ENCODE results near the gene DYNC1LI1. TPM values are rescaled to one million over a fixed set of nuclear protein-coding genes. Genes with fewer than 3 reads are reported as not detected.

The DYNC1LI1 gene
- total and polyA plus RNA-seq, 2 donors (not counting 1 experiment from before 2014, with no cell fraction given) = 44.1 to 49.8 TPM

DNA sequence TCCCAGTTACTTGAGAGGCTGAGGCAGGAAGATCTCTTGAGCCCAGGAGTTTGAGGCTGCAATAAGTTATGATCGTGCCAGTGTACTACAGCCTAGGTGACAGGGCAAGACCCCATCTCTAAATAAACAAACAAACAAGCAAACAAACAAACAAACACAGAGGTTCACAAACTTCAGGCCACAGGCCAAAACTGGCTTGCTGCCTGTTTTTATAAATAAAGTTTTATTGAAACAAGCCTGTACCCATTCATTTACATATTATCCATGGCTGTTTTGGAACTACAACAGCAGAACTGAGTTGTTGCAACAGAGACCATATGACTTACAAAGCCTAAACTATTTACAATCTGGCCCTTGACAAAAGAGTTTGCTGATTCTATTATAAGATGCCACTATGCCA is 6.5 kb downstream of the DYNC1LI1 start:
- H2AFZ ChIP-seq (ENCODE audit: low read length) = no peak overlapping the region
- H3K27me3 ChIP-seq (ENCODE audit: control insufficient read depth, insufficient read depth, low read length) = no peaks in the 10 kb centered on the region
- no peak for TF ChIP-seq EZH2 (IDR thresholded peaks at IDR 0.05; ENCODE audit: low read length, missing control alignments)
- TF ChIP-seq, protein P1, sequence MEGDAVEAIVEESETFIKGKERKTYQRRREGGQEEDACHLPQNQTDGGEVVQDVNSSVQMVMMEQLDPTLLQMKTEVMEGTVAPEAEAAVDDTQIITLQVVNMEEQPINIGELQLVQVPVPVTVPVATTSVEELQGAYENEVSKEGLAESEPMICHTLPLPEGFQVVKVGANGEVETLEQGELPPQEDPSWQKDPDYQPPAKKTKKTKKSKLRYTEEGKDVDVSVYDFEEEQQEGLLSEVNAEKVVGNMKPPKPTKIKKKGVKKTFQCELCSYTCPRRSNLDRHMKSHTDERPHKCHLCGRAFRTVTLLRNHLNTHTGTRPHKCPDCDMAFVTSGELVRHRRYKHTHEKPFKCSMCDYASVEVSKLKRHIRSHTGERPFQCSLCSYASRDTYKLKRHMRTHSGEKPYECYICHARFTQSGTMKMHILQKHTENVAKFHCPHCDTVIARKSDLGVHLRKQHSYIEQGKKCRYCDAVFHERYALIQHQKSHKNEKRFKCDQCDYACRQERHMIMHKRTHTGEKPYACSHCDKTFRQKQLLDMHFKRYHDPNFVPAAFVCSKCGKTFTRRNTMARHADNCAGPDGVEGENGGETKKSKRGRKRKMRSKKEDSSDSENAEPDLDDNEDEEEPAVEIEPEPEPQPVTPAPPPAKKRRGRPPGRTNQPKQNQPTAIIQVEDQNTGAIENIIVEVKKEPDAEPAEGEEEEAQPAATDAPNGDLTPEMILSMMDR (conservative IDR thresholded peaks at IDR 0.05 in 1 of 2, IDR thresholded peaks at IDR 0.05 in 1 of 2; ENCODE audit: low read depth in 1 of 2, low read length in 2 of 2) = no peak
- H3K9ac ChIP-seq (ENCODE audit: insufficient read depth, low read length) = no peak overlapping the region
- peaks cover 4% of the 10 kb centered on the region for H3K36me3 ChIP-seq (ENCODE audit: control insufficient read depth, insufficient read depth, low read length)
- no peak overlapping the region for H3K27ac ChIP-seq (ENCODE audit: insufficient read depth, low read length)
- no peaks in the 10 kb centered on the region for H3K9me3 ChIP-seq (ENCODE audit: control insufficient read depth, insufficient read depth, low read depth, low read length)
- no peaks in the 10 kb centered on the region for H4K20me1 ChIP-seq (ENCODE audit: control insufficient read depth, extremely low read depth, insufficient read depth, low read length)
- DNase-seq (ENCODE audit: low read depth in 2 of 2) = peak in 1 of 2 donors; percentile 23
- H3K79me2 ChIP-seq (ENCODE audit: control insufficient read depth, insufficient read depth, low read length) = peaks cover 77% of the 10 kb centered on the region
- H3K4me2 ChIP-seq (ENCODE audit: extremely low read depth, insufficient read depth, low read length) = no peak overlapping the region
- H3K4me1 ChIP-seq (ENCODE audit: control insufficient read depth, extremely low read depth, insufficient read depth, low read length) = no peaks in the 10 kb centered on the region
- no peak overlapping the region for H3K4me3 ChIP-seq (replicated peaks in 1 of 4; ENCODE audit: control extremely low read depth in 1 of 4, insufficient read depth in 1 of 4, low read depth in 3 of 4, low read length in 4 of 4)

- H3K27ac ChIP-seq (ENCODE audit: insufficient read depth, low read length) = no peak overlapping the region
- no peaks in the 10 kb centered on the region for H3K27me3 ChIP-seq (ENCODE audit: control insufficient read depth, insufficient read depth, low read length)
- no peak for TF ChIP-seq EZH2 (IDR thresholded peaks at IDR 0.05; ENCODE audit: low read length, missing control alignments)
- TF ChIP-seq, protein P1 (conservative IDR thresholded peaks at IDR 0.05 in 1 of 2, IDR thresholded peaks at IDR 0.05 in 1 of 2; ENCODE audit: low read depth in 1 of 2, low read length in 2 of 2) = no peak
- H3K9me3 ChIP-seq (ENCODE audit: control insufficient read depth, insufficient read depth, low read depth, low read length) = no peaks in the 10 kb centered on the region
- no peak overlapping the region for H3K4me3 ChIP-seq (replicated peaks in 1 of 4; ENCODE audit: control extremely low read depth in 1 of 4, insufficient read depth in 1 of 4, low read depth in 3 of 4, low read length in 4 of 4)
- H3K9ac ChIP-seq (ENCODE audit: insufficient read depth, low read length) = no peak overlapping the region
- peaks cover 65% of the 10 kb centered on the region for H3K79me2 ChIP-seq (ENCODE audit: control insufficient read depth, insufficient read depth, low read length)
- H4K20me1 ChIP-seq (ENCODE audit: control insufficient read depth, extremely low read depth, insufficient read depth, low read length) = no peaks in the 10 kb centered on the region
- H3K36me3 ChIP-seq (ENCODE audit: control insufficient read depth, insufficient read depth, low read length) = peaks cover 4% of the 10 kb centered on the region
- DNase-seq (ENCODE audit: low read depth in 2 of 2) = no peak
- H2AFZ ChIP-seq (ENCODE audit: low read length) = no peak overlapping the region
- no peak overlapping the region for H3K4me2 ChIP-seq (ENCODE audit: extremely low read depth, insufficient read depth, low read length)
- no peaks in the 10 kb centered on the region for H3K4me1 ChIP-seq (ENCODE audit: control insufficient read depth, extremely low read depth, insufficient read depth, low read length)
Observed at GRCh38 chr3:32562640-32563039, 8.0 kb downstream of the DYNC1LI1 start.

DNA sequence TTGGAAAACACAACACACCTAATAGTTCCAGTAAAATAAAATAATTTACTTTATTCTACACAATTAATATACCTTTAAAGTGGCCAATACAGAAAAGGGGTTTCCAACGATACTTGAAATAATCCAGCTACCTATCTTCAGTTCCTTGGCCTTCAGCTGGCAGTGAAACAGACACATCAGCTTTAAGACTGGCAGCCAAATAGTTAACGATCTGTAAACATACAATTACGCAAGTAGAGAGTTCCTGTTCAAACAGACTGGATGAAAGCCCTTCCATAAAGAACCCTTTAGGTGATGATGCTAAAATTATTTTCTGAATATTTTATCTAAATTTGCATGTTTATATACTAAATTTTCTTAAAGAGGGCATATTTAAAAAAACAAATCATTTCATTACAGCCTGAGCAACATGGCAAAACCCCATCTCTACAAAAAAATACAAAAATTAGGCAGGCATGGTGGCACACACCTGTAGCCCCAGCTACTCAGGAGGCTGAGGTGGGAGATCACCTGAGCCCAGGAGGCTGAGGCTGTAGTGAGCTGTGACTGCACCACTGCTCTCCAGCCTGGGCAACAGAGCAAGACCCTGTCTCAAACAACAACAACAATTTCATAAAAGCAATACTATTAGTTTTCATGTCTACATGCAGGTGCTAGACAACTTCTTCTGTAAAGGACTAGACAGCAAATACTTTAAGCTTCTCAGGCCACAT is 12.9 kb downstream of the DYNC1LI1 start:
- H3K4me1 ChIP-seq (ENCODE audit: control insufficient read depth, extremely low read depth, insufficient read depth, low read length) = no peaks in the 10 kb centered on the region

More for the DNA sequence above, 12.9 kb downstream of the DYNC1LI1 start:
- H3K27ac ChIP-seq (ENCODE audit: insufficient read depth, low read length) = no peak overlapping the region
- DNase-seq (ENCODE audit: low read depth in 2 of 2) = no peak
- no peaks in the 10 kb centered on the region for H3K9me3 ChIP-seq (ENCODE audit: control insufficient read depth, insufficient read depth, low read depth, low read length)
- no peak for TF ChIP-seq EZH2 (IDR thresholded peaks at IDR 0.05; ENCODE audit: low read length, missing control alignments)
- peaks cover 52% of the 10 kb centered on the region for H3K79me2 ChIP-seq (ENCODE audit: control insufficient read depth, insufficient read depth, low read length)
- peaks cover 2% of the 10 kb centered on the region for H4K20me1 ChIP-seq (ENCODE audit: control insufficient read depth, extremely low read depth, insufficient read depth, low read length)
- H2AFZ ChIP-seq (ENCODE audit: low read length) = no peak overlapping the region
- H3K4me3 ChIP-seq (replicated peaks in 1 of 4; ENCODE audit: control extremely low read depth in 1 of 4, insufficient read depth in 1 of 4, low read depth in 3 of 4, low read length in 4 of 4) = no peak overlapping the region
- no peaks in the 10 kb centered on the region for H3K36me3 ChIP-seq (ENCODE audit: control insufficient read depth, insufficient read depth, low read length)
- no peak overlapping the region for H3K4me2 ChIP-seq (ENCODE audit: extremely low read depth, insufficient read depth, low read length)
- H3K27me3 ChIP-seq (ENCODE audit: control insufficient read depth, insufficient read depth, low read length) = no peaks in the 10 kb centered on the region
- H3K9ac ChIP-seq (ENCODE audit: insufficient read depth, low read length) = no peak overlapping the region
